HepG2 (cell line): Measurements from ENCODE around the gene UBQLN2. TPM values are rescaled to one million over a fixed set of nuclear protein-coding genes. Genes with fewer than 3 reads are reported as not detected.

ENCODE experiments used
- CENPBD1 ChIP-seq: sonication (generic); formaldehyde crosslinking; IDR thresholded peaks from 2 replicates; pipeline ENCODE4 v1.8.0; 2022; ENCODE audit warnings: missing genetic modification reagents, low read depth, mild to moderate bottlenecking, borderline replicate concordance
- ELF3 ChIP-seq: IDR thresholded peaks from 2 replicates; pipeline ENCODE4 v1.6.1; 2016; ENCODE audit warnings: missing genetic modification reagents, missing compliant biosample characterization
- GTF3A ChIP-seq: sonication (generic); formaldehyde crosslinking; conservative IDR thresholded peaks from 2 replicates; pipeline ENCODE4 v1.4.0; 2020; ENCODE audit warnings: mild to moderate bottlenecking, missing genetic modification reagents
- HDAC1 ChIP-seq: sonication (generic); formaldehyde crosslinking; IDR thresholded peaks from 2 replicates; pipeline ENCODE4 v1.5.1; 2020; ENCODE audit warnings: mild to moderate bottlenecking, missing genetic modification reagents
- HNRNPUL1 ChIP-seq: fragments of 200-400 bp; formaldehyde crosslinking; IDR thresholded peaks from 2 replicates; pipeline ENCODE4 v1.6.1; 2017; ENCODE audit warnings: low read depth, mild to moderate bottlenecking, low read length, moderate library complexity
- KDM3A ChIP-seq: IDR thresholded peaks from 2 replicates; pipeline ENCODE4 v1.6.1; 2018; ENCODE audit warnings: low read depth, missing compliant biosample characterization
- KMT2A ChIP-seq: sonication (generic); formaldehyde crosslinking; IDR thresholded peaks from 2 replicates; pipeline ENCODE4 v1.4.0; 2020; ENCODE audit warnings: missing genetic modification reagents
- PATZ1 ChIP-seq: sonication (generic); formaldehyde crosslinking; IDR thresholded peaks from 2 replicates; pipeline ENCODE4 v1.4.0; 2020; ENCODE audit warnings: missing genetic modification reagents
- PHF21A ChIP-seq: sonication (generic); formaldehyde crosslinking; IDR thresholded peaks from 2 replicates; pipeline ENCODE4 v1.5.0; 2020; ENCODE audit warnings: mild to moderate bottlenecking, missing genetic modification reagents
- PHF8 ChIP-seq: sonication (generic); formaldehyde crosslinking; IDR thresholded peaks from 2 replicates; pipeline ENCODE4 v1.5.0; 2020; ENCODE audit warnings: missing genetic modification reagents
- PITX1 ChIP-seq: sonication (generic); formaldehyde crosslinking; IDR thresholded peaks from 2 replicates; pipeline ENCODE4 v1.5.1; 2020; ENCODE audit warnings: mild to moderate bottlenecking, missing genetic modification reagents
- POLR2A ChIP-seq, 2 experiments: IDR thresholded peaks; 2 replicates each; pipeline ENCODE4 v1.6.1; 2011; ENCODE audit warnings: low read depth in 2 of 2, low read length in 2 of 2, mild to moderate bottlenecking in 1 of 2, moderate library complexity in 1 of 2; ENCODE audit not compliant: insufficient read depth in 1 of 2
- RAD21 ChIP-seq: fragments of 450-650 bp; formaldehyde crosslinking; IDR thresholded peaks from 2 replicates; pipeline ENCODE4 v1.5.0; 2020; ENCODE audit warnings: mild to moderate bottlenecking
- RFXAP ChIP-seq: sonication (generic); formaldehyde crosslinking; IDR thresholded peaks from 2 replicates; pipeline ENCODE4 v1.4.0; 2020; ENCODE audit warnings: missing genetic modification reagents, borderline replicate concordance
- SAFB2 ChIP-seq: sonication (generic); formaldehyde crosslinking; IDR thresholded peaks from 2 replicates; pipeline ENCODE4 v1.5.1; 2020; ENCODE audit warnings: missing genetic modification reagents, low read depth, mild to moderate bottlenecking, borderline replicate concordance
- SMYD3 ChIP-seq: sonication (generic); formaldehyde crosslinking; IDR thresholded peaks from 2 replicates; pipeline ENCODE4 v1.8.1; 2023; ENCODE audit warnings: mild to moderate bottlenecking, missing genetic modification reagents
- TAF1 ChIP-seq: sonication (generic); formaldehyde crosslinking; IDR thresholded peaks from 2 replicates; pipeline ENCODE4 v1.4.0; 2020; ENCODE audit warnings: missing genetic modification reagents
- YEATS4 ChIP-seq: sonication (generic); formaldehyde crosslinking; IDR thresholded peaks from 2 replicates; pipeline ENCODE4 v1.4.0; 2020; ENCODE audit warnings: missing genetic modification reagents, borderline replicate concordance
- ZBTB2 ChIP-seq: sonication (generic); formaldehyde crosslinking; IDR thresholded peaks from 2 replicates; pipeline ENCODE4 v1.8.0; 2022; ENCODE audit warnings: low read depth, missing genetic modification reagents
- ZNF550 ChIP-seq: sonication (generic); formaldehyde crosslinking; IDR thresholded peaks from 2 replicates; pipeline ENCODE4 v1.4.0; 2020; ENCODE audit warnings: mild to moderate bottlenecking, missing genetic modification reagents, borderline replicate concordance
- ZNF570 ChIP-seq: sonication (generic); formaldehyde crosslinking; IDR thresholded peaks from 2 replicates; pipeline ENCODE4 v1.4.0; 2020; ENCODE audit warnings: mild to moderate bottlenecking, missing genetic modification reagents, borderline replicate concordance
- ZNF576 ChIP-seq: sonication (generic); formaldehyde crosslinking; IDR thresholded peaks from 2 replicates; pipeline ENCODE4 v1.4.0; 2020; ENCODE audit warnings: mild to moderate bottlenecking, missing genetic modification reagents
- ZXDC ChIP-seq: sonication (generic); formaldehyde crosslinking; IDR thresholded peaks from 2 replicates; pipeline ENCODE4 v1.5.0; 2020; ENCODE audit warnings: mild to moderate bottlenecking, missing genetic modification reagents
- polyA plus RNA-seq, 8 experiments: library from polyadenylated mRNA; depleted of rRNA in 3 of 8; stranded (reverse) in 7 of 8; unstranded in 1 of 8; fragments of >200 nt; fragmentation: Illumina TruSeq in 4 of 8; extraction: Trizol in 4 of 8; gene quantifications; 2 replicates each; pipeline versions ENCODE4 v1.2.1 to v1.2.3, GENCODE V29; 2011 to 2016; ENCODE audit warnings: low read depth in 4 of 8, missing spikeins in 1 of 8, mixed read lengths in 1 of 8; ENCODE audit not compliant: insufficient read depth in 1 of 8
- total RNA-seq, 5 experiments: library from RNA; depleted of rRNA; stranded (reverse); fragments of >200 nt; fragmentation: Illumina TruSeq; extraction: Trizol; gene quantifications; 2 replicates each; pipeline ENCODE4 v1.2.3, GENCODE V29; 2016; ENCODE audit warnings: low read depth in 1 of 5

Gene UBQLN2
- total and polyA plus RNA-seq, 2 of the 13 experiments (the other 11 are each of a cell fraction or from before 2014, with no cell fraction given): 4.1 to 7.2 TPM

- no peak for TF ChIP-seq GTF3A (CRISPR knock-in tag)
- TF ChIP-seq ZBTB2 (CRISPR knock-in tag): no peak
- peak; percentile 69 for TF ChIP-seq TAF1
- TF ChIP-seq PHF21A (CRISPR knock-in tag): no peak
- TF ChIP-seq HDAC1 (CRISPR knock-in tag): 0 out of 2 replicates have a peak, but pooled peaks have one; percentile 26
- TF ChIP-seq CENPBD1: no peak
- peak; percentile 23; the same call in 1 of the 2 replicates for TF ChIP-seq ELF3 (CRISPR knock-in tag)
- TF ChIP-seq KMT2A: peak; percentile 49; the same call in 1 of the 2 replicates
- TF ChIP-seq ZNF570 (CRISPR knock-in tag): no peak
- TF ChIP-seq PHF8 (CRISPR knock-in tag): peak; percentile 79
- TF ChIP-seq HNRNPUL1: no peak
- 0 out of 2 replicates have a peak, but pooled peaks have one; percentile 28 for TF ChIP-seq PITX1 (CRISPR knock-in tag)
- TF ChIP-seq ZNF576 (CRISPR knock-in tag): no peak
- TF ChIP-seq ZNF550 (CRISPR knock-in tag): no peak
- TF ChIP-seq RFXAP (CRISPR knock-in tag): 0 out of 2 replicates have a peak, but pooled peaks have one; percentile 39
- no peak for TF ChIP-seq SAFB2 (CRISPR knock-in tag)
- TF ChIP-seq KDM3A (CRISPR knock-in tag): 0 out of 2 replicates have a peak, but pooled peaks have one; percentile 28
- TF ChIP-seq RAD21 (CRISPR knock-in tag): no peak
- no peak for TF ChIP-seq ZXDC (CRISPR knock-in tag)
- peak; percentile 85 for TF ChIP-seq PATZ1
- peak; percentile 67 for TF ChIP-seq YEATS4 (CRISPR knock-in tag)
- TF ChIP-seq SMYD3 (CRISPR knock-in tag): no peak
- peak; percentile 73 to 87 for TF ChIP-seq POLR2A (IDR thresholded peaks at IDR 0.05; ENCODE audit: insufficient read depth in 1 of 2, low read depth in 2 of 2, low read length in 2 of 2)
Measured at GRCh38 chrX:56563231-56564161, at the start of gene UBQLN2 (continued).
